Mucosa of descending colon (tissue), 3 donors: ENCODE data around the gene FKBP5. TPM values are rescaled to one million over a fixed set of nuclear protein-coding genes. Genes with fewer than 3 reads are reported as not detected.

Source experiments
- ATAC-seq: fragments of 200-7000 bp; cut with Tn5 transposase; one replicate; pipeline ENCODE4 v1.9.1; 2020; ENCODE audit warnings: mild to moderate bottlenecking, moderate library complexity
- DNase-seq, 3 donors: peaks; one replicate each; pipeline ENCODE4 v3.0.0-alpha.2; 2020
- H3K36me3 ChIP-seq: fragments of 200-600 bp; one replicate; pipeline ENCODE4 v1.8.0; 2021; ENCODE audit warnings: low read depth, mild to moderate bottlenecking
- H3K4me1 ChIP-seq: fragments of 200-600 bp; one replicate; pipeline ENCODE4 v1.8.0; 2021; ENCODE audit warnings: low read depth, mild to moderate bottlenecking
- H3K4me3 ChIP-seq: fragments of 200-600 bp; one replicate; pipeline ENCODE4 v1.8.0; 2021; ENCODE audit warnings: mild to moderate bottlenecking
- H3K9me3 ChIP-seq: fragments of 200-600 bp; one replicate; pipeline ENCODE4 v1.8.0; 2021; ENCODE audit warnings: mild to moderate bottlenecking
- CTCF ChIP-seq: fragments of 200-600 bp; IDR thresholded peaks from one replicate; pipeline ENCODE4 v1.8.0; 2022; ENCODE audit warnings: antibody characterized with exemption, mild to moderate bottlenecking
- intact Hi-C, 2 donors: fragments of 100-400 bp; cut with DNase I in 1 of 2; cut with micrococcal nuclease in 1 of 2; formaldehyde crosslinking; loops; one replicate each; pipeline versions ENCODE4 v1.11.0 to v1.11.1; 2022; cut with DNase I, micrococcal nuclease
- total RNA-seq, 3 donors: library from RNA; stranded (reverse); fragmentation: NEBNext Ultra II Directional in 2 of 3; extraction: Animal tissue kit (Norgen Biotek cat#: 25700) in 2 of 3; gene quantifications; one replicate each; pipeline versions ENCODE4 v1.2.1 to v1.2.4, GENCODE V29; 2021 to 2023
- donor health status: DM: no; HTN: no; CAD: no; lungs with moderate emphysema.
- donor health status: DM: no; HTN: no; CAD: no.
- donor health status: DM: no; HTN: yes; CAD: no.

FKBP5 gene
- total RNA-seq, 3 donors from 2014 or later = 22.1 to 174 (median 150) TPM

DNA sequence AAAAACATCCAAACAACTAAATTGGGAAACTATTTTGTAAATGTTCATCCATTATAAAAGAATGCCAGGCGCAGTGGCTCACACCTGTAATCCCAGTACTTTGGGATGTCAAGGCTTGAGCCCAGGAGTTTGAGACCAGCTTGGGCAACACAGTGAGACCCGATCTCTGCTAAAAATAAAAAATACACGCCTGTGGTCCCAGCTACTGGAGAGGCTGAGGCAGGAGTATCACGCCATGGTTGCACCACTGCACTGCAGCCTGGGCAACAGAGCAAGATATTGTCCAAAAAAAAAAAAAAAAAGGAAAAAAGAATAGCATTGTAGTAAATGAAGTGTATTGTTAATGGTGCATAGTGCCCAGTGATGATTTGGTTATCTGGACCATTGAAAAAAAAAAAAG, 38.7 kb downstream of the FKBP5 start:
- Histone ChIP-seq H3K4me3 (no peak overlapping the region), H3K4me1 (no peaks in the 10 kb centered on the region), H3K36me3 (no peaks in the 10 kb centered on the region), H3K9me3 (no peaks in the 10 kb centered on the region)
- DNase-seq = no peak
- ATAC-seq = no peak
- intact Hi-C loops = no loop called here
- TF ChIP-seq CTCF = no peak

DNA sequence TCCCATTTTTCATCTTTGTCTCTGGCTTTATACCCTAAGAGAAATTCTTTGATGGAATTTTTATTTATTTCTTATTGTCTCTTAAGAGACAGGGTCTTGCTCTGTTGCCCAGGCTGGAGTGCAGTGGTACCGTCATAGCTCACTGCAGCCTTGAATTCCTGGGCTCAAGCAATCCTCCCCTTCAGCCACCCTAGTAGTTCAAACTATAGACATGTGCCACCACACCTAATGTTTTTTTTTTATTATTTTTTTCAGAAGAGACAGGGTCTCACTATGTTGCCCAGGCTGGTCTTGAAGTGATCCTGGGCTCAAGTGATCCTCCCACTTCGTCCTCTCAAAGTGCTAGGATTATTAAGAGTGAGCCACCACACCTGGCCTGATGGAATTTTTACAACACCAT, 40.5 kb downstream of the FKBP5 start:
- H3K36me3 ChIP-seq = no peaks in the 10 kb centered on the region
- intact Hi-C loops = no loop called here
- TF ChIP-seq CTCF = no peak
- H3K9me3 ChIP-seq = no peaks in the 10 kb centered on the region
- ATAC-seq (no peak), DNase-seq (no peak)
- no peak overlapping the region for H3K4me3 ChIP-seq
- no peaks in the 10 kb centered on the region for H3K4me1 ChIP-seq

DNA sequence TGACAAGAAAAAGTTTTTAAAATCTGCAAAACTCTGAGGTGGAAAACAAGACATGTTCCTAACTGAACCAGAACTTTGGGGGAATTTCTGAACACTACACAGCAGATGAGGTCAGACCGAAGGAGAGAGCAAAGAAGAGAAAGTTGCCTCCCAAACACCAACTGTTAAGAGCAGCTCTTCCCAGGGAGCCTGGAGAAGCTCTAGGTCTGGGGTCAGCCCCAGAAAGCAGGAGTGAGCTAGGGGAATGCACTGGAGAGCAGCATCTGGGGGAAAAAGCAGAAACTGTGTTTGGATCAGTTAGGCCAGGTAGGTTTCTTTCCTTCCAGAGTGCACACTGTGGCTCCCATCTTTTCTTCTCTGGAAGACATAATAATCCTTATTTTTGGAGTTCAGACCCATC, 41.3 kb downstream of the FKBP5 start:
- Histone ChIP-seq H3K36me3 (no peaks in the 10 kb centered on the region), H3K4me1 (no peaks in the 10 kb centered on the region), H3K4me3 (no peak overlapping the region), H3K9me3 (no peaks in the 10 kb centered on the region)
- no peak for ATAC-seq
- DNase-seq = no peak
- TF ChIP-seq CTCF = no peak
- intact Hi-C loops = no loop called here

GRCh38 chr6:35643162-35643535, 45.6 kb downstream of the FKBP5 start:
- intact Hi-C loops = no loop called here
- Histone ChIP-seq H3K9me3 (no peaks in the 10 kb centered on the region), H3K4me3 (no peak overlapping the region), H3K4me1 (no peaks in the 10 kb centered on the region), H3K36me3 (peaks cover 14% of the 10 kb centered on the region)
- ATAC-seq = no peak
- no peak for TF ChIP-seq CTCF
- no peak for DNase-seq

DNA sequence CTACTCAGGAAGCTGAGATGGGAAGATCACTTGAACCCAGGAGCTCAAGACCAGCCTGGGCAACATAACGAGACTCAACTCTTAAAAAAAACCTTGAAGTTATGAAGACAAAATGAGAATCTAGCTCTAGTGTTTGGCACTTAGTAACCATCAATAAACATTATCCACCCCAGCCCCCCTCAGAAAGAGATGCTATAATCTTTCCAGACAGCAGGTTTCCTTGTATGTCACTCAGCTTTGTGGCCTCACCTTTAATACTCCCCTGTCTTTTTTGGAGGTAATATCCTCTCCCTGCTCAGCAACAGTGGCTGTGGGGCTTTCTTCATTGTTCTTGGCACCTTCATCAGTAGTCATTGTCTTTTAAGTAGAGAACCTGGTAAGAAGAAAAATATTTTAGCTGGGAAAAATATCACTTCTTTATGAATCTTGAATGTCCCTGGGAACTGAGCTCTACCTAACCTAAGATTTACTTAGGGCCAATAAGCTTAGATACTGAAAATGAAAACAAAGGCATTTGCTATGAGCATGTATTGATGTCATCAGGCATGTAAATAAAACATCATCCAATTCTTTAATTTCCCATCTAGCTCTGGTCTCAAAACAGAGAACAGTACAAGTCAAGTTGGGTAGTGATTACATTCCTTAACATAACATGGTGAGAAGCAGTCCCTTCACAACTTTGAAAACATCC, 46.1 kb downstream of the FKBP5 start:
- ATAC-seq = no peak
- H3K36me3 ChIP-seq = peaks cover 14% of the 10 kb centered on the region
- intact Hi-C loops = no loop called here

More for the DNA sequence above, 46.1 kb downstream of the FKBP5 start:
- no peaks in the 10 kb centered on the region for H3K9me3 ChIP-seq
- no peak for DNase-seq
- no peak for TF ChIP-seq CTCF
- H3K4me1 ChIP-seq = no peaks in the 10 kb centered on the region
- no peak overlapping the region for H3K4me3 ChIP-seq
